ENCODE results near the gene PRRT2. TPM values are rescaled to one million over a fixed set of nuclear protein-coding genes. Genes with fewer than 3 reads are reported as not detected.

The PRRT2 gene
- total RNA-seq, 1 experiment from 2014 or later, result 20.5 TPM

- no peak for TF ChIP-seq ARID4B (CRISPR knock-in tag; IDR thresholded peaks at IDR 0.05; ENCODE audit: borderline replicate concordance)
- no peak for TF ChIP-seq E2F4 (CRISPR knock-in tag; IDR thresholded peaks at IDR 0.05; ENCODE audit: borderline replicate concordance, low read depth)
- TF ChIP-seq TP53 (CRISPR knock-in tag; IDR thresholded peaks at IDR 0.05), result no peak
- no peak for TF ChIP-seq GABPB1 (CRISPR knock-in tag; IDR thresholded peaks at IDR 0.05)
- TF ChIP-seq JAZF1 (CRISPR knock-in tag; IDR thresholded peaks at IDR 0.05), result no peak
These were observed 33.7 kb downstream of the PRRT2 start (continued) for GRCh38 chr16:29845656-29846055.

- ChIA-PET POLR2A (interaction anchor here (0.7 to 1.6 kb wide), 4 partner anchors 32 to 52 kb away, joined by 4 to 7 read pairs (median 4); partner anchors contain the start of genes PAGR1 and PRRT2), CTCF (interaction anchor here (0.6 to 4.8 kb wide), 70 partner anchors 9 to 520 kb away, joined by 3 to 81 read pairs (median 5); partner anchors contain the start of genes ASPHD1, C16orf92, CDIPT and KIF22)
- no peaks in the 10 kb centered on the region for H3K9me3 Mint-ChIP-seq
- peak; percentile 79 for ATAC-seq
- no peaks in the 10 kb centered on the region; the same call in 1 of the 2 replicates for H3K27me3 Mint-ChIP-seq (ENCODE audit: low read depth)
- TF ChIP-seq PREB (CRISPR knock-in tag; IDR thresholded peaks at IDR 0.05; ENCODE audit: borderline replicate concordance) (no peak), ZNF671 (CRISPR knock-in tag; IDR thresholded peaks at IDR 0.05) (no peak), ZBTB21 (CRISPR knock-in tag; IDR thresholded peaks at IDR 0.05; ENCODE audit: borderline replicate concordance) (no peak), ZNF396 (CRISPR knock-in tag; IDR thresholded peaks at IDR 0.05; ENCODE audit: borderline replicate concordance) (no peak), CREB1 (CRISPR knock-in tag; IDR thresholded peaks at IDR 0.05) (no peak), ZNF263 (CRISPR knock-in tag; IDR thresholded peaks at IDR 0.05; ENCODE audit: low read depth) (no peak), ZNF317 (CRISPR knock-in tag; IDR thresholded peaks at IDR 0.05; ENCODE audit: borderline replicate concordance, low read depth) (no peak), ZNF232 (CRISPR knock-in tag; IDR thresholded peaks at IDR 0.05) (no peak), MAX (CRISPR knock-in tag; IDR thresholded peaks at IDR 0.05) (no peak), SMAD4 (CRISPR knock-in tag; IDR thresholded peaks at IDR 0.05) (no peak), ZBTB43 (CRISPR knock-in tag; IDR thresholded peaks at IDR 0.05) (no peak), ZNF121 (CRISPR knock-in tag; IDR thresholded peaks at IDR 0.05) (peak; percentile 68), GRHL2 (CRISPR knock-in tag; IDR thresholded peaks at IDR 0.05; ENCODE audit: insufficient replicate concordance, severe bottlenecking) (no peak), GABPB1 (CRISPR knock-in tag; IDR thresholded peaks at IDR 0.05) (peak; percentile 48), CTCF (IDR thresholded peaks at IDR 0.05) (peak; percentile 78), SP1 (CRISPR knock-in tag; conservative IDR thresholded peaks at IDR 0.05) (no peak), KAT7 (CRISPR knock-in tag; IDR thresholded peaks at IDR 0.05; ENCODE audit: borderline replicate concordance) (no peak)
- DNase-seq (ENCODE audit: low spot score), result peak; percentile 86
- H3K4me1 Mint-ChIP-seq, result peaks cover 10% of the 10 kb centered on the region
- H3K4me3 Mint-ChIP-seq, result no peak overlapping the region
- no peaks in the 10 kb centered on the region; the same call in 1 of the 2 replicates for H3K36me3 Mint-ChIP-seq
- H3K27ac Mint-ChIP-seq, result no peak overlapping the region
These were observed 36.7 kb downstream of the PRRT2 start for GRCh38 chr16:29848420-29849297.
